NT2/D1 (cell line): ENCODE measurements around the gene TMEM263.

ENCODE experiments used
- SUZ12 ChIP-seq: IDR thresholded peaks from 2 replicates; pipeline ENCODE4 v1.6.1; 2011; ENCODE audit not compliant: insufficient read length, insufficient read depth; ENCODE audit errors: extremely low read depth
- YY1 ChIP-seq: IDR thresholded peaks from 2 replicates; pipeline ENCODE4 v1.6.1; 2011; ENCODE audit not compliant: insufficient read length, insufficient read depth

DNA sequence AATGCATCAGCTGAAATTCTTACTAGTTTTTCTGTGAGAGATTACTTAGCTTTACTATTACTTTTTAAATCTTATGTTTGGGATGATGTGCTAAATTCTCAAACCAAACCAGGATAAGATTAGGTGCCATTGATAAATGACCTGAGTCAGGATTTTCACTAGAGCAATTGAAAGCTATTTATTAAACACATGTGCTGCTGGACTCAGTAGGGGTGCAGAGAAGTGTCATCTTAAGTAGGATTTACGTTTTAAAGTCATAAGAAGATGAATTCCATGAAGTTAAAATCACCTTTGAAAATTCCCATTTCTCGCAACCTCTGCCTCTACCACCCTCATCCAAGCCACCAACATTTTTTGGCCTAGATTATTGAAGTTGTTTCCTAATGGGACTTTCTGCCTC lies 8.8 kb downstream of the TMEM263 start:
- no peak for TF ChIP-seq YY1
- no peak for TF ChIP-seq SUZ12
